Hematopoietic multipotent progenitor cell treated with erythropoietin and hydrocortisone succinate and interleukin-3 and kit ligand, for 15 days (in vitro differentiated cells): ENCODE data around the gene GOLGA2.

Experiments used
- DNase-seq: peaks from one replicate; pipeline ENCODE4 v3.0.0-alpha.2; 2015; ENCODE audit warnings: low spot score

The GOLGA2 gene, protein sequence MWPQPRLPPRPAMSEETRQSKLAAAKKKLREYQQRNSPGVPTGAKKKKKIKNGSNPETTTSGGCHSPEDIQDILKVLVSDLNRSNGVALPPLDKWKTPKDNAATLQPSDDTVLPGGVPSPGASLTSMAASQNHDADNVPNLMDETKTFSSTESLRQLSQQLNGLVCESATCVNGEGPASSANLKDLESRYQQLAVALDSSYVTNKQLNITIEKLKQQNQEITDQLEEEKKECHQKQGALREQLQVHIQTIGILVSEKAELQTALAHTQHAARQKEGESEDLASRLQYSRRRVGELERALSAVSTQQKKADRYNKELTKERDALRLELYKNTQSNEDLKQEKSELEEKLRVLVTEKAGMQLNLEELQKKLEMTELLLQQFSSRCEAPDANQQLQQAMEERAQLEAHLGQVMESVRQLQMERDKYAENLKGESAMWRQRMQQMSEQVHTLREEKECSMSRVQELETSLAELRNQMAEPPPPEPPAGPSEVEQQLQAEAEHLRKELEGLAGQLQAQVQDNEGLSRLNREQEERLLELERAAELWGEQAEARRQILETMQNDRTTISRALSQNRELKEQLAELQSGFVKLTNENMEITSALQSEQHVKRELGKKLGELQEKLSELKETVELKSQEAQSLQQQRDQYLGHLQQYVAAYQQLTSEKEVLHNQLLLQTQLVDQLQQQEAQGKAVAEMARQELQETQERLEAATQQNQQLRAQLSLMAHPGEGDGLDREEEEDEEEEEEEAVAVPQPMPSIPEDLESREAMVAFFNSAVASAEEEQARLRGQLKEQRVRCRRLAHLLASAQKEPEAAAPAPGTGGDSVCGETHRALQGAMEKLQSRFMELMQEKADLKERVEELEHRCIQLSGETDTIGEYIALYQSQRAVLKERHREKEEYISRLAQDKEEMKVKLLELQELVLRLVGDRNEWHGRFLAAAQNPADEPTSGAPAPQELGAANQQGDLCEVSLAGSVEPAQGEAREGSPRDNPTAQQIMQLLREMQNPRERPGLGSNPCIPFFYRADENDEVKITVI

DNA sequence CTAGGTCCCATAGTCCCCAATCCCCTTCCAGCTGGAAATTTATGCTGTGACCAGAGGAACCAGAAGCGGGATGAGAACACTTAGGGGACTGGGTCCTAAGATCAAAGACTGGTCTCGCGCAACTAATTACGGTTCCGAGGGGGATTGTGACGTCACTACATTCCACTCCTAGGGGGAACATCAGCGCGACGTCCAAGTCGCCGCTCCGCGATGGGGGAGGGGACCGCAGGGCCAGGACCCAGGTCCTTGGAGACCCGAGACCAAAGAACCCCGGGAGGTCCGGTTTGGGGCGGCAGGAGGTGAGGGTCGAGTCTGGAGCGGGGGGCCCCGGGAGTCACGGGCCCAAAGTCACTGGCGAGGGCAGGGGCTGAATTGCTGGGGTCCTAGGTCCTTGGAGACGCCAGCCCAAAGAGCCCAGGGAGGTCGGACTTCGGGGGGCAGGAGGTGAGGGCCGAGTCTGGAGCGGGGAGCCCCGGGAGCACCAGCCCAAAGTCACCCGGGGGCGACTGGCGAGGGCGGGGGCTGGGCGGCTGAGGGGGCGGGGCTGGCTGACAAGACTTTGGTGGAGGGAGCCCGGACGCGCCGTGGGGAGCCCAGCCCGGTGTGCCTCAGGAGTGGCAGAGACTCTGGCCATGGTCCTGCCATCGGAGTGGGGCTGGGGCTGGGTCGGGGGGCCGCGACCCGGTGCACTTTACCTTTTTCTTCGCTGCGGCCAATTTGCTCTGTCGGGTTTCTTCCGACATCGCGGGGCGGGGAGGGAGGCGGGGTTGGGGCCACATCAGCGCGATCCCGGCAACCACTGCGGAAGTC, at the start of gene GOLGA2:
Gene GOLGA2 (minus strand): TSS at position 810 of the 810 bp plus-strand sequence. CDS start 31 bp downstream, at position 779.
- DNase-seq = peak; percentile 20

DNA sequence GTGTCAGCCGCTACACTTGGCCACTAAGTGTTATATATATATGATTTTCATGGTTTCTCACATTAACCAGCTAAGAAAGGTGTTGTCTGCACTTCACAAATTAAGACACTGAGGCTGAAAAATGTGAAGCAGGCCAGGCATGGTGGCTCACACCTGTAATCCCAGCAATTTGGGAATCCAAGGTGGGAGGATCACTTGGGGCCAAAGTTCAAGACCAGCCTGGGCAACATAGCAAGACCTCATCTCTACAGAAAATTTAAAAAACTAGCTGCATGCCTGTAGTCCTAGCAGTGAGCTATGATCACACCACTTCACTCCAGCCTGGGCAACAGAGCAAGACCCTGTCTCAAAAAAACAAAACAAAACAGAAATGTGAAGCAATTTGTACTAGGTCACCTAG, 48.6 kb upstream of the GOLGA2 start:
- DNase-seq = no peak

GRCh38 chr9:128323791-128324190, 48.0 kb upstream of the GOLGA2 start:
- no peak for DNase-seq

- no peak for DNase-seq
Measured at GRCh38 chr9:128323212-128323730, 47.5 kb upstream of the GOLGA2 start.

DNA sequence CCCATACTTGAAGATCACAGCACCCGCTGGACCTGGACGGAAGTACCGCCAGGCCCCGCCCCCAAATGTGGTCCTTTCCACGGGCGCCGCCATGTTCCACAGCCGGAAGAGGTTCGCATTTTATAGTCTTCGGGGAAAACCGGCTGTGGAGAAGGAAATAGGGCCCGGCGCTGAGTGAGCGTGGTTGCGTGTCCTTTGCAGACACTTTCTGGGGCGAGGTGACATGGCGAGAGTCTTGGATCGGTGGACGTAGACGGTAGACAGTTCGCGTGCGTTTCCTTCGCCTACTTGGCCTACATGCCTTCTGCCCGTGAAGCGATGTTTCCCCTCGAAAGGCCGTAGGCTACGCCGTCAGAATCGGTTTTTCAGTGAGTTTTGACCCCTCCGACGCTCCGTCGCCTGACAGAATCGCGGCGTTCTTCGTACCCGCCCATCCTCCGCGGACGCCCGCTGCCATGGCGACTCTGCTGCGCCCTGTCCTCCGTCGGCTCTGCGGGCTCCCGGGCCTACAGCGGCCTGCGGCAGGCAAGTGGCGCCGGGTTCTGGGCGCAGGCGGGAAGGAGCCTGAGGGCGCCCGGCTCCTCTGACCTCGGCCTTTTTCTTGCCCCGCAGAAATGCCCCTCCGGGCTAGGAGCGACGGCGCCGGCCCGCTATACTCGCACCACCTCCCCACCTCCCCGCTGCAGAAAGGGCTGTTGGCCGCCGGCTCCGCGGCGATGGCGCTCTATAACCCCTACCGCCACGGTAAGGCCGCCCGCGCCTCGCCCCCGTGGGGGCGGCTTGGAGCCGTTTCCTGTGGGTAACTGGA, 46.8 kb upstream of the GOLGA2 start, which contains the start of the genes COQ4 and TRUB2:
Gene COQ4 (plus strand): TSS at position 436 of the 808 bp plus-strand sequence. CDS start 20 bp downstream, at position 456.
Gene TRUB2 (minus strand): TSS at position 44 of the 808 bp plus-strand sequence. CDS start 39 bp downstream, at position 5.
- peak; percentile 94 for DNase-seq

DNA sequence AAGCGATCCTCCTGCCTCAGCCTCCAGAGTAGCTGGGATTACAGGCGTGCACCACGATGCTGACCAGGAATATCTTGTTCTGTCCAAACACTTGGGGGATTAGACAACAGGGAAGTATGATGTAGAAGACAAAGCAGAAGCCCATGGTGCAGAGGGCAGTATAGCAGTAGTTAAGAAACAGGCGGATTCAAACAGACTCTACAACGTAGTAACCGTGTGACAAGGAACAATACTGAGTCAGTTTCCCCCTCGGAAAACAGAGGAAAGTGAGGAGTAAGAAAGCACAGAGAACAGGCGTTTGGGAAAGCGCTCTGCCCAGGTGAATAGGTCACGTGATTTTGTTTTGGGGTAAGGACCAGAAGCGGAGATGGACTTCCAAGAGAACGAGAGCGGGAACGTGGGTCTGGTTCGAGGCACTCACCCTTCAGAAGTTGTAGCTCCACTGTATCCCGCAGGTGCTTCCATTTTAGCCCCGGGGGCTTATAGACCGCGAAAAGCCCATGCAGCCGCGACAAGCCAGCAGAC, 46.1 kb upstream of the GOLGA2 start:
- no peak for DNase-seq

DNA sequence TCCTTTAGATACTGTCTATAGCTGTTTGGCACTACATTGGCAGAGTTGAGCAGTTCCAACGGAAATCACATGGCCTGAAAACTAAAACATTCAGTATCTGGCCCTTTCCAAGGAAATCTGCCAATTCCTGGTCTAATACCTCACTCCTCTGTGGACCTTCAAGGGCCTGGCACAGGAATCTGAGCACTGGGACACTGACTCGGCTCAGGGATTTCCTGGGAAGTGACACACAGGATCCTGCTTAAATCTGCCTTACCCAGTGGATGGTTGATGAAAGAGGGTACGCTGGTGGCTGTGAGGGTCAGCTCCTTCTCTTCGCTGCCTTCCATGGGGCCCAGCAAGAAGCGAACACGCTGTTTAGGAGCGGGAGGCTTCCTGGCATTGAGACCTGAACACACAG, 45.5 kb upstream of the GOLGA2 start:
- DNase-seq = no peak

GRCh38 chr9:128317629-128318028, 41.8 kb upstream of the GOLGA2 start:
- DNase-seq = no peak

DNA sequence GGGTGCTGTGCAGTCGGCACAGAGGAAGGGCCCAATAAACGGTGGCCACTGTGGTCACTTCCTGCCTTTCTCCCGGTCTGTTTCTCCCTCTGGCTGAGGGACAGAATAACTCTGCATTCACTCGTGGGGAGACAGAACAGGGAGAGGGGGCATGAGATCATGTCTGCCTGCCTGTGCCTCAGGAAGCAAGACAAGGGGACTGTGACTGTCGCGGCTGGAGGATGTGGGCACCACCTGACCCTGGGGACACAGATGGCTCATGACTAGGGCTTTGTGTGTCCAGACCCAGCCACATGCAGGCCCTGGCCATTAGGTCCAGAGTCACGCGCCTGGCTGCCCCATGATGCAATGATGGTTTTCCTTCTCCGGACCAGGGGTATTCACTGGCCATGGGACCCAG, 40.6 kb upstream of the GOLGA2 start:
- no peak for DNase-seq

- no peak for DNase-seq
Measured at GRCh38 chr9:128314697-128315096, 38.9 kb upstream of the GOLGA2 start.

GRCh38 chr9:128310461-128310860, 34.7 kb upstream of the GOLGA2 start:
- no peak for DNase-seq

GRCh38 chr9:128309551-128309950, 33.7 kb upstream of the GOLGA2 start:
- no peak for DNase-seq

GRCh38 chr9:128304971-128305288, 29.1 kb upstream of the GOLGA2 start:
- DNase-seq = no peak

- no peak for DNase-seq
Measured at GRCh38 chr9:128304136-128304970, 28.5 kb upstream of the GOLGA2 start.

- no peak for DNase-seq
Measured at GRCh38 chr9:128298535-128299482, 23.0 kb upstream of the GOLGA2 start.

DNA sequence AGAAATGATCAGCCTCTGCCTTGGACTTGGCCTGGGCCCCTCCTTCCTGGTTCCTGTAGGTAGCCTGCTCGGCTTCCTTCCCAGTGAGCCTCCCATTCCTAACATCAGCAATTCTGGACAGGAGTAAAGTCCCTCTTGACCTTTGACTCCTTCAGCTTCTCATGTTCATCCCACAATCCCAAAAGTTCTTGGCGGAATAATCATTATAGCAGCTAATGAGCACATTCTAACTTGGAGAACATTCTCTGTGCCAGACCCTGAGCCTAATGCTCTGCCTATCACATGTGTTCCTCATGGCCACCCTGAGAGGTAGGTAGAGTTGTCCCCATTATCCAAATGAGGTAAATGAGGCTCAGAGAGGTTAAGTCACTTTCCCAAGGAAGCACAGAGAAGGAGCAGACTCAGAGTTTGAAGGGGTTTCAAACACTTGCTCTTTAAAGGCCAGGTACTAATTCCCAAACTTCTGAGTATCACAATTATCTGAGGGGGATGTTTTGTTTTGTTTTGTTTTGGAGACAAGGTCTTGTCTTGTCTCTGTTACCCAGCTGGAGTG, 21.5 kb upstream of the GOLGA2 start:
- no peak for DNase-seq

GRCh38 chr9:128296340-128297220, 20.8 kb upstream of the GOLGA2 start:
- DNase-seq = no peak
